Neural progenitor cell (in vitro differentiated cells): Measurements from ENCODE around the gene PARD3B.

Source experiments
- CTCF ChIP-seq: fragments of 200-600 bp; sonication (generic); IDR thresholded peaks from 2 replicates; pipeline ENCODE4 v1.5.1; 2017; ENCODE audit warnings: antibody characterized with exemption, mild to moderate bottlenecking
- EZH2 ChIP-seq: fragments of 200-600 bp; sonication (generic); IDR thresholded peaks from 2 replicates; pipeline ENCODE4 v1.6.1; 2017; ENCODE audit warnings: antibody characterized with exemption, mild to moderate bottlenecking, moderate library complexity

GRCh38 chr2:205607146-205607545 is 1061.9 kb downstream of the PARD3B start:
- no peak for TF ChIP-seq CTCF
- TF ChIP-seq EZH2, result no peak
